Activated CD8-positive, alpha-beta memory T cell treated with anti-CD3 and anti-CD28 coated beads, Interleukin-2, amount 50 U/mL, for 4 hours (primary cell): ENCODE data around the gene APOF.
A peak's percentile ranks its signal among the peaks of the same experiment; 100 is the strongest.
"Not testable (repeated sequence)": the region's sequence is repeated elsewhere in the genome, so short reads cannot be mapped to it uniquely, and the experiment has no call there.

ENCODE experiments used
- DNase-seq: peaks from one replicate; pipeline ENCODE4 v3.0.0-alpha.2; 2020

APOF gene

DNA sequence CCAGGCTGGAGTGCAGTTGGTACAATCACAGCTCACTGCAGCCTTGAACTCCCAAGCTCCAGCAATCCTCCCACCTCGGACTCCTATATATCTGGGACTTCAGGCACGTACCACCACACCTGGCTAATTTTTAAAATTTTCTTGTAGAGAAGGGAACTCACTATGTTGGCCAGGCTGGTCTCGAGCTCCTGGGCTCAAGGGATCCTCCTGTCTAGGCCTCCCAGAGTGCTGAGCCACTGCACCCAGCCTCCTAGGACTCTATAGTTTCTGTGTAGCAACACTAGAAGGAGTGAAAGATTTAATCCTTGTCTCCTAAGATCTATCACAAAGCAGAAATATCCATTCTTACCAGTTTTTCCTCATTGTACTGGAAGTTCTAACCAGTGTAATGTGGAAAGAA, 4.3 kb upstream of the APOF start:
- no peak for DNase-seq

DNA sequence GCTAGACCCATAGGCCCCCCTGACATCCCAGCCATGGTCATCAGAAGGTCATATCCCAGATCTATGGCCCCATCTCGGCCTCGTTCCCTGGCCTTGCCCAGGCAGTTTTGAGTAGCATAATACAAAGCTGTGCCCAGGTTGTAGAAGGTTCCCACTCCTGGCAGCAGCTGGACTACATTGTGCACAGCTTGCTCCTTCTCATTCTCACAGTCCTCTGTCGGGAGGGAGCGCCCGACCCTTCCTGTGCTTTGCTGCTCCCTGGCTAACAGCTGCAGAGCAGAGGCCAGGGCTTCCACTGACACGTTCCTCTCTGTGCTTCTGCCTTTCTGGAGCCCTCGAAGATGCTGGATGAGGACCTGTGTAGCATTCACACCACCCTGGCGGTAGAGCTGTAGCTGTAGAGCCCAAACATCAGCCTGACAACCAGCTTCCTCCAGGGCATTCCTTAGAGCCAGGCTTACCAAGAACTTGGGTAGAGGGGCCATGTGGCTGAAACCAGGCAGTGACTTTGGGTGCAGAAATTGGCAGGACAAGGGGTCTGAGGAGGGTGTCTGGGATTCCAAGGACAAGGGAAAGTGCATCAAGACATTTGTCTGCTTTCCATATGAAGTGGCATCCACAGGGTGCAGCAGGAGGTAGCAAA, 1.0 kb downstream of the APOF start:
- no peak for DNase-seq

DNA sequence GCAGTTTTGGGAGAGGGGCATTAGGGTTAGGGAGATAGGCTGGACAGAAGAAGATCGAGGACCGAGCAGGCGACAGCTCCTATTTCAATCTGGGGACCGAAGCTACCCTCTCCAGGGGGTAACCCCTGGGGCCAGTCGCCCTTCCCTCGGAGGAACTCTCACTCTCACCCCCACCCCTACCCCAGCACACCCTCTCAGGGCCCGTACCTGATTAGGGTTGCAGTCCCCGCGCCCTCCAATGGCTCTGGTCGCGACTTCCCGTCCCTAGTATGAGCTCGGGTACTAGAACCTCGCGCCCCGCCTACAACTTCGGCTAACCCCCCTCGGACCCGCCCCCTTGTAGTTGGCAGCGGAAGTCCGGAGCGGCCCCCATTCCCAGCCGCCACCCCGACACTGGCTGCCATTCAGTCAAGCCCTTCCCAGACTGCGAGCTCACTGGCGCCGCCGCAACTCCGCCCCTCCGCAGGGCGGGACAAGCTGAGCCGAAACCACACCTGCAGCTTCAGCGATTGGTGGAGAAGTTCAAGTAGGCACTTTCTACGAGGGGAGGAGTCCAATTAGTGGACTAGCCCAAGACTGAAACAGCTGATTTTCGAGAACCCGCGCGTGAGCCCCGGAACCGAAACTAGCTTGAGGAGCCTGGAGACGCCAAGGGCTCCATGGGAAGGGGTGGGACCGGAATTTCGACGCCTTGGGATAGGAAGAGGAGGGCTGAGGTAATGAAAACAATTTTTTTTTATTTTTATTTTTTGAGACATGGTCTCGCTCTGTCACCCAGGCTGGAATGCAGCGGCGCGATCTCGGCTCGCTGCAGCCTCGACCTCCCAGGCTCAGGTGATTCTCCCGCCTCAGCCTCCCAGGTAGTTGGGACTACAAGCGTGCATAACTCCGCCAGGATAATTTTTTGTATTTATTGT, 2.5 kb downstream of the APOF start, which contains the start of gene STAT2:
Gene STAT2 (minus strand): TSS at position 257 of the 917 bp plus-strand sequence. CDS start 3,536 bp downstream, outside the sequence.
- peak; percentile 98 for DNase-seq

DNA sequence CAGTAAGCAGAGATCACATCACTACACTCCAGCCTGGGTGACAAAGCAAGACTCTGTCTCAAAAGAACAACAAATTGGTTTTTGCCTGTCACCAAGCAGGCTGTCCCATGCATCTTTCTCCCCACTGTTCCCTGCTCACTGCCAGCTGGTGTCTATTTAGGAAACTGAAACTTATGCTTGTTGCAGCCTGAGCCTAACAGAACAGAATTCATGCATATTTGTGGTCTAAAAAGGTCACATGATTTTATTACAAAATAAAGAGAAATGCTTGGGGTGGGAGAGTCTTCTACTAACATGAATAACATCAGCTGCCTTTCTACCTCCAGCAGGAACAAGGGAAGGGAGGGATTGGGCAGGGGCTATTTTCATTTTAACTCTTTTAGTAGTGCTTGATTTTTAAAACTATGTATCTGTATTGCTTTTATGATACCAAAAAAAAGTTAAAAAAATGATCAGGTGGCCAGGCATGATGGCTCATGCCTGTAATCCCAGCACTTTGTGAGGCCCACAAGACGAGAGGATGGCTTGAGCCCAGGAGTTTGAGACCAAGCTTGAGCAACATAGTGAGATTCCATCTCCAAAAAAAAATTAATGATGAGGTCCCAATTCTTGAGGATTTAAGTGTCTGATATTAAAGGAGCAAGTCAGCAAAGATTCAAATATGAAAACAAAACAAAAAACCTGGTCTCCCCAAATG, 3.7 kb downstream of the APOF start:
- DNase-seq = no peak

DNA sequence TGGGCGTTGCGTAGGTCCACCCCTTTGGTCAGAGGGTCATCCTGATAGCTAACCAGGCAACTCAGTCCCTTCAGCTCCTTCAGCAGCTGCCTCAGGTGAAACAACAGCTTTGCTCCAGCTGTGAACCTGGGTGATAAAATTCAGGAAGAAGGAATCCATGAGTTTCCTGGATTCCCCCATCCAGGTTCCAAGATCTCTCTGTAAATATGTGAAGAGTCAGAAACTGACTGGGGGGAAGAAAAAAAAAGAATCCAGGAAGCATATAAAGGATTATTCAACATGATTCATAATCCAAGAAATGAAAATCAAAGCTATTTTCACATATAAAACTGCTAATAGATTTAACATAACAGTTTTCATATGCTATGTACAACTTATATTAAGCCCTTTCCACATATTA, 11.3 kb downstream of the APOF start:
- no peak for DNase-seq

DNA sequence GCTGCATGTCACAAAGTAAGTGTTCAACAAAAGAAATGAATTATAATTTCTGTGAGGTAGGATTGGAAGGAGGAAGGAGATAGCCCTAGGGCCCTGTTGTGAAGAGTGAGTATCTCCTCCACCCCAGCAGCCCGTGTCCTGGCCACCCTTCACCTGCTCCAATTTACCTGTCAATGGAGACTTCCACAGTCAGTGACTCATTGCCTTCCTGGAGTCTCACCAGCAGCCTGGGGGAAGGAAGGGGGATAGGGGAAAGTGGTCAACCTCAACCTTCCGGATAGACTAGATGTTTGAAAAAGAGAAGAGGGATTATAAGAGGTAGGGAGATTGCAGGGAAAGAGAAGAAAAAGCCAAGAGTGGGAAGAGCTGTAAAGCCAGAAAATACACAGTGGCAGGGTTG, 12.0 kb downstream of the APOF start:
- no peak for DNase-seq

DNA sequence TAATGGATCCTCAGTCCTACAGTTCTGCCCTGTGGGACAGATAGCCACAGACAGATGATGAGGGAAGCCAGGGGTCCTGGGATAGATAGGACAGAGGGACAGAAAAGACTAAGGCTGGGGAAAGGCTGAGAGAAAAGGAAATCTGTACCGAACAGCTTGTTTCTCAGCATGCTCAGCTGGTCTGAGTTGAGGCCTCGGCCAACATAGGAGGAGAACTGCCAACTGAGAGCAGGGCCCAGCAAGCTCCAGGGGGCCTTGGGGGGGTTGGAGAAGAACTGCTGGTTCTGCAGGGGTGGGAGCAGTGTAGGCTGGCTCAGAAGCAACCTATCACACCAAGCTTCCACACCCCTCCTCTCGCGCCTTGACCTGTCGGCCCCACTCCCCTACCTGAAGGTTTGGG, 13.9 kb downstream of the APOF start:
- no peak for DNase-seq

DNA sequence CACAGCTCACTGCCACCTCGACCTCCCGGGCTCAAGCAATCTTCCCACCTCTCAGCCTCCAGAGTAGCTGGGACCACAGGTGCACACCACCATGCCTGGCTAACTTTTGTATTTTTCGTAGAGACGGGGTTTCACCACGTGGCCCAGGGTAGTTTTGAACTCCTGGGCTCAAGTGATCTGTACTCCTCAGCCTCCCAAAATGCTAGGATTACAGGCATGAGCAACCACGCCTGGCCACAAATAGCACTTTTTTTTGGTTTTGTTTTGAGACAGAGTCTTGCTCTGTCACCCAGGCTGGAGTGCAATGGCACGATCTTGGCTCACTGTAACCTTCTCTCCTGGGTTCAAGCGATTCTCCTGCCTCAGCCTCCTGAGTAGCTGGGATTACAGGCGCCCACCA, 15.4 kb downstream of the APOF start:
- DNase-seq = not testable (repeated sequence)

DNA sequence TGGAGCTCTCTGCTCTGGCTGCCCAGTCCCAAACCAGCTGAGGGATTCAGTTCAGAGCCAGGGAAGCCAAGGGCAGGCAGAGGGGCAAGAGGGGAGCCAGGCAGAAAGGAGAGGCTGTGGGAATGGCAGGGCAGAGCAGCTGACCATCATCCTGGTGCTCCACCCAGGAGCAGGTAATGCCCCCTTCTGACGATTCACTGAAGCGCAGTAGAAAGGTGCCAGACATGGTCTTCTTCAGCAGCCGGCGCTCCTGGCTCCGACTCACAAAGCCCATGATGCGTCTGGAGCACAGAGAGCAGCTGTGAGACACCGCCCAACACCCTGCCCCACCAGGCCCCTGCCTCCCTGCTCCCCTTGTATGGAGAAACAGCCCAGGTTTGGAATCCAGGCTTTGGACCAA, 16.0 kb downstream of the APOF start:
- DNase-seq = no peak

DNA sequence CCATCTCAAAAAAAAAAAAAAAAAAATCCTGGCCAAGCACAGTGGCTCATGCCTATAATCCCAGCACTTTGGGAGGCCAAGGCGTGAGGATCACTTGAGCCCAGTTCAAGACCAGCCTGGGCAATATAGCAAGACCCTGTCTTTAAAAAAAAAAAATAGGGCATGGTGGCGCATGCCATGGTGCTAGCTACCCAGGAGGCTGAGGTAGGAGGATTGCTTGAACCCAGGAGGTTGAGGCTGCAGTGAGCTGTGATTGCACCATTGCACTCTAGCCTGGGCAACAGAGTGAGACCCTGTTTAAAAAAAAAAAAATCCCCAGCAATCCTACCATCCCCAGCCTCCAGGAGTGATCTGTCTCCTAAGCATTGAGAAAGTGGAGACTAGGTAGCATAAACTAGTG, 20.4 kb downstream of the APOF start:
- not testable (repeated sequence) for DNase-seq

DNA sequence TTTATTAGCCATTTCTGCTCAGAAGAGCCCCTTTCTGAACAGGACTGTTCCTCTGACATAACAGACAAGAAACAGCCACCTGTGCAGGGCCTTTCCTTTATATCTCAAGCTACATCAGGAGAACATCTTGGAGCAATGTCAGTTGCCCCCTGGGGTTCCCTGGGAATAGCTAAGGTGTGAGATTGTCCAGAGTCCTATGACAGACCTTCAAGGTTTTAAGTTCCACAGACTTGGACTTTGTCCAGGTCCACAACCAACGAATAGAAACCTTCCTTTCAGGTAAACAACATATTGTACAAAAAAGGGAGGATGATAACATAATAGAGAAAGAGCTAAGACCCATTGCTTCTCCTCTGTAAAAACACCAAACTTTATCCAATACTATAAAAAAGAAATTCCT, 21.0 kb downstream of the APOF start:
- DNase-seq = no peak

DNA sequence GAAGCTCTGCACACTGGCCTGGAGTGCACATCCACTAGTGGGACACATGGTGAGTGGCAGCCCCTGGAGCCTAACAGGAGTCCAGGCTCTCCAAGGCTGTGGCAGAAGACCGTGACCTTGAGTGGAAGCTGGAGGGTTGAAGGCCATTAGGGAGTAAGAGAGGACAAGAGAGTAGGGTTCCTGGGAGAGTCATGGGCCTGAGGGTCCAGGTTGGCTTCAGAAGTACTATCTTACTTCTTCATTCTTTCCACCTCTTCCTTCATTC, 23.6 kb downstream of the APOF start:
- no peak for DNase-seq

DNA sequence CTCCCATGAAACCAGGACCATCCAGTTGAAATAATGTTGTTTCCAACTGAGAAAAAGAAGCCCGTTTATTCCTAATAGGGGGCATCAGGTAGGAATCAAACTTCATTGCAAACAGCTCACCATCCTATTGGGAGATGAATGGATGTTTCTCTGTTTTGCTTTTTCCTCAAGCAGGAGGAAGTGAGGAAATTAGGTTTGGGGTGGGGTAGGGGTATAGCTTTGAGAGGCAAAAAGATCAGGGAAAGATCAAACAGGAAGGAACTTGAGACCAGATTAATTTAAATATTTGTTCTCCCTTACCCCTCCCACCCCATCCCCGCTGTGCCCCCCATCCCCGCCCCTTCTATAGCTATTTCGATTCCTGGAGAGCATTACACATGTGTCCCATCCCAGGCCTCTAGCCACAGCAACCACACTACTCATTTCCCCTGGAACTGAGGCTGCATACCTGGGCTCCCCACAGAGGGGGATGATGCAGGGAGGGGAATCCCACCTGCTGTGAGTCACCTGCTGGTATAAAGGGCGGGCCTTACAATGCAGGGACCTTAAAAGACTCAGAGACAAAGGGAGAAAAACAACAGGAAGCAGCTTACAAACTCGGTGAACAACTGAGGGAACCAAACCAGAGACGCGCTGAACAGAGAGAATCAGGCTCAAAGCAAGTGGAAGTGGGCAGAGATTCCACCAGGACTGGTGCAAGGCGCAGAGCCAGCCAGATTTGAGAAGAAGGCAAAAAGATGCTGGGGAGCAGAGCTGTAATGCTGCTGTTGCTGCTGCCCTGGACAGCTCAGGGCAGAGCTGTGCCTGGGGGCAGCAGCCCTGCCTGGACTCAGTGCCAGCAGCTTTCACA, 24.1 kb downstream of the APOF start, which contains the start of gene IL23A:
Gene IL23A (plus strand): TSS at position 577 of the 850 bp plus-strand sequence. CDS start 161 bp downstream, at position 738.
- peak; percentile 85 for DNase-seq

DNA sequence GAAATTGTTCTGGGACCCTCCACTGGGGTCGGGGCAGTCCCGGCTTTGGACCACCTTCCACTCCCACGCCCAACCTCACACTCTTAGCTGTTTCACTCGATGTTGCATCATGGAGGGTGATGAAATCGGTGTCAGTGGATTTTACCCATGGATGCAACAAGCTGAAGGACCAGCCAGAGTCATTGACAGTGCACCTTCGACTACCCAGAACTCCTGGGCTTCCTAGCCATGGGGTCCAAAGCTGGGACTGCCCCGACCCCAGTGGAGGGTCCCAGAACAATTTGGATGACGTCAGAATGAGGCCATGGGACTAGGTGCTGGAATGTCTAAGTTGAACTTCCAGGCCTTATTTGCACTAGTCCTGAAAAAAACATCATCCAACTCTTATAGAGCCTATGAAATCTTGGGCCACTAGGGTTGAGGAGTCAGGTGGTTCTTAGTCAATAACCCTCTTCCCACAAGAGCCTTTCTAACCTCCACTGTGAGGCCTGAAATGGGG, 24.9 kb downstream of the APOF start:
- no peak for DNase-seq

DNA sequence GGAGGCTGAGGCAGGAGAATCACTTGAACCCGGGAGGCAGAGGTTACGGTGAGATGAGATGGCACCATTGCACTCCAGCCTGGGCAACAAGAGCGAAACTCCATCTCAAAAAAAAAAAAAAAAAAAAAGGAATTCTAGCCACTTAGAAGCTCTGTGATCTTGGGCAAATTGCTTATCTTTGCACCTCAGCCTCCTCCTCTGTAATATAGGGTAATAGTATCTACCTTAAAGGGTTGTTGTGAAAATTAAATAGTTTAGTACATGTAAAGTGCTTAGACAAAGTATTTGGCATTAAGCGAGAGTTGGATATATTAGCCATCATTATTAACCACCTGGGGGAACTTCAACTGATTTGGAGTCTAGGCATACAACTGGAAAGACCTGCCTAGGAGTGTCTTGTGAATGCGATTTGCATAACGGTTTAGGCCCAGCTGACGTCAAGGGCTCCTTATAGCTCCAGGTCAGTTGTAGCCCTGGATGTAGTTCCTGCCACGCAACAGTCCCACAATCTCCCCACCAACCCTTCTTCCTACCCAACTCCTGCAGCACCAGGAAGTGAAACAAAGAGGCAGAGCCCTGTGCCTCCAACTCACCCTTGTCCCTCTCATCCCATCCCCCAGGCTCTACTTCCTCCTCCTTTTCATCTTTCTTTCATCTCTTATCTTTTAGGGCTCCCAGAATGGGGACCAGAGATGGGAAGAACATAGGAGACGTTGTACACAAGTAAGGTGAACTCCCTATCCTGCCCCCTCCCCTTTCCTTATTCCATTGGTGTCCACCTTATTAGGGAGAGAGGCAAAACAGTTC, 26.1 kb downstream of the APOF start:
- DNase-seq = no peak

DNA sequence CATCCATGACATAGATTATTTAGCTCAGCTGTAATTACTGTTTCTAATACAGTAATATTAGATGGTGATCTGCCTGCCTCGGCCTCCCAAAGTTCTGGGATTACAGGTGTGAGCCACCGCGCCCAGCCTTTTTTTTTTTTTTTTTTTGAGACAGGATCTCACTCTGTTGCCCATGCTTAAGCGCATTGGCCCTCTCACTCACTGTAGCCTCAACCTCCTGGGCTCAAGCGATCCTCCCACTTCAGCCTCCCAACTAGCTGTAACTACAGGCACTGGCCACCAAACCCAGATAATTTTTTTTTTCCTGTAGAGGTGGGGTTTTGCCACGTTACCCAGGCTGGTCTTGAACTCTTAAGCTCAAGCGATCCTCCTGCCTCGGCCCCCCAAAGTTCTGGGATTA, 27.1 kb downstream of the APOF start:
- DNase-seq = not testable (repeated sequence)

DNA sequence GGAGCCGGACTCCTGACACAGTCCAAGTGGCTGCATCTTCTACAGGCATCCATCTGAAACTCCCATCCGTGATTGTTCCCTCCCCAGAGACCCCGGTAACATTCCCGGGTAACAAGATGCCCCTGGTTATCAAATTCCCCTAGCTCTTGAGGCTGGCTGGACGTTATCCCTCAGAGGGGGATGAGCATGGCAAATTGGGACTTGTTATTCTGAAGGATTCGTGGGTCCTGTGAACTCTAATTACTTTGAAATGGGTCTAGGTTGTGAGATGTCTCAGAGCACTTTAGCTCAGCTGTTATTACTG, 28.2 kb downstream of the APOF start:
- DNase-seq = no peak

DNA sequence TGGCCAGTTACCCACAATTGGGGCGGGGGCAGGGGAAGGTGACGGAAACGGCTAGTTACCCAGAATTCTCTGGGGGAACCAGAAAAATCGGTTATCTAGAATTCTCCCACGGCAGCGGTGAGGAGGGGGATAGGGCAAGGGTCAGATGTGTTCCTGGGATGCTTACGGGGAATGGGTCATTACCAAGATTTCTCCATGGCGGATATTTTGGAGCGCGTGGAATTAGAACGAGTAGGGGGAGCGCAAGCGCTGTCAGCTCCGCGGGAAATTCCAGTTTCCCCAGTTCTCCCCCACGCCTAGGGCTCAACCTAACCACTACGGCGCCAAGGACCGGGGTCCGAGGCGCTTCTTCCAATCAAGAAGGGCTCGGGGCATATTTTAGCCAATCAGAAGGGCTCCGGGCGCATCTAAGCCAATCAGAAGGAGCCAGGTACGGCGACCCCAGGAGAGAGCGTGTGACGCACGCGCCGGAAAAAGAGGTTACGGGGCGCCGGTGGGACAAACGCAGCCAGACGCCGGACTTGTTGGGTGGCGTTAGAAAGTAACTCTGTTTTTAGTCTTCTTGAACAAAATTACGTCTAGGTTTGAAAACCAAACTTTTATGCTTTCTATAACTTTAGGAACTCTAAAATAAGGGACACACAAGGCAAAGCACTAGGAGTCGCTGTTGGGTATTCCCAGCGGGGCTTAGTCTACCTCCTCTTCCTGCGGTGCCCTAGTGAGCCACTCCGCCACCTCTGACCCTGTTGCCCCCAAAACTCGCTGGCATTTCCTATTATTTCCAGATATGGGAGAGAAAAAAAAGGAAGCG, 28.8 kb downstream of the APOF start, which contains the start of gene PAN2:
Gene PAN2 (minus strand): TSS at position 322 of the 811 bp plus-strand sequence. CDS start 906 bp downstream, outside the sequence.
- peak; percentile 89 for DNase-seq

DNA sequence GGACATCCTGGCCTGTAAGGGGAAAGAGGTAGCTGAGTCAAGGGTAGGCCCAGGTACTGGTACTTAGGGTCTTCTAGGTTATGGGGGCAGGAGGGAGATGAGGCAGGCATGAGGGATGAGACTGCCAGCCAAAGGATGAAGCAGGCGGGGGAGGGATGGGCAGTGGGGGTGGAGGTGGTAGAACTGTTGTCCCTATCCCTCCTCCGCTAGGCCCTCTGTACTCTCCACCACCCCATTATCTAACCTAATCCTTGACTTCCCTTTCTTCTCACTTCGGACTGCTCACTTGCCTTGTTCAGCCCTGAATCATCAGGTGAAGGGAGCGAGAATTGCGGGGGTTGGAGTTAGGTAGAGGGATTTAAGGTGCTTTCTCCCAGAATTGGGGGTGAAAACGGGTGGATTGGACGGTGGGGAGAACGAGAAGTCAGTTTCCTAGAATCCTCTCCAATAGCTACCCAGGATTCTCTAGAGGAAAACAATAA, 29.4 kb downstream of the APOF start:
- DNase-seq = no peak

DNA sequence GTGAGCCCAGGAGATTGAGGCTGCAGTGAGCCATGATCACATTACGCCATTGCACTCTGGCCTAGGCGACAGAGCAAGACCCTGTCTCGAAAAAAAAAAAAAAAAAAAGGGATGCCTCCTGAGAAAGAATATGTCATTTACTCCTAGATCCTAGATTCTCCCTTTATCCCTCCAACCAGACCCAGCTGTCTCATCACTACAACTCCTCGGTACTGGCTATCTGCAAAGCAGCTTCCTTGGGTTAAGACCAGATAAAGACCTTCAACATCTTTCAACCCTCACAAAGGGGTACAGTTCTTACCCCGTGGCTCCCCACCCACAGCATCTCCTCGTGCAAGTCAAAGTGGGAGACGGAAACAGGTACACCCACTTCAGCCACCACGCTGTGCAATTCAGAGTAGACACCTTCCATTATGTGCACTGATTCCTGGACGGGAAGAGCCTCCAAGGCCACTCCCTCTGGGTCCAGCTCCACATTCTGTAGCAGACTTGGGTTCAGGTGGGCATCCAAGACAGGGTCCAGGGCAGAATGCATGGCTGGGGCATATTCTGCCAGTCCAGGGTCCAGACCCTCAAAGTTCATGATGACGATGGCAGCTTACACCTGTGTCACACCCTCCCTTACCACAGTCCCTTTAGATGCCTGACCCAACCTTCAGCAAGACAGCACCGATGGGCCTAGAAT, 30.0 kb downstream of the APOF start:
- no peak for DNase-seq
